Stimulated activated CD8-positive, alpha-beta memory T cell treated with anti-CD3 and anti-CD28 coated beads, Interleukin-2, amount 100 ng/mL, for 48 hours (primary cell): ENCODE measurements around the gene ACER1.
A peak's percentile ranks its signal among the peaks of the same experiment; 100 is the strongest.
"Not testable (repeated sequence)": the region's sequence is repeated elsewhere in the genome, so short reads cannot be mapped to it uniquely, and the experiment has no call there.

ENCODE experiments used
- DNase-seq, 2 donors: peaks; one replicate each; pipeline ENCODE4 v3.0.0-alpha.2; 2020; ENCODE audit warnings: low read depth in 2 of 2

The ACER1 gene

GRCh38 chr19:6357174-6357573 is 23.8 kb upstream of the ACER1 start:
- DNase-seq, result no peak

DNA sequence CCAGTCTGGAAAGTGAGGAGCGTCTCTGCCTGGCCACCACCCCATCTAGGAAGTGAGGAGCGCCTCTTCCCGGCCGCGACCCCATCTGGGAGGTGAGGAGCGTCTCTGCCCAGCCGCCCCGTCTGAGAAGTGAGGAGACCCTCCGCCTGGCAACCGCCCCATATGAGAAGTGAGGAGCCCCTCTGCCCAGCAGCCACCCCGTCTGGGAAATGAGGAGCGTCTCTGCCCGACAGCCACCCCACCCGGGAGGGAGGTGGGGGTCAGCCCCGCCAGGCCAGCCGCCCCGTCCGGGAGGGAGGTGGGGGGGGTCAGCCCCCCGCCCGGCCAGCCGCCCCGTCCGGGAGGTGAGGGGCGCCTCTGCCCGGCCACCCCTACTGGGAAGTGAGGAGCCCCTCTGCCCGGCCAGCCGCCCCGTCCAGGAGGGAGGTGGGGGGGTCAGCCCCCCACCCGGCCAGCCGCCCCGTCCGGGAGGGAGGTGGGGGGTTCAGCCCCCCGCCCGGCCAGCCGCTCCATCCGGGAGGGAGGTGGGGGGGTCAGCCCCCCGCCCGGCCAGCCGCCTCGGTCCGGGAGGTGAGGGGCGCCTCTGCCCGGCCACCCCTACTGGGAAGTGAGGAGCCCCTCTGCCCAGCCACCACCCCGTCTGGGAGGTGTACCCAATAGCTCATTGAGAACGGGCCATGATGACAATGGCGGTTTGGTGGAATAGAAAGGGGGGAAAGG is 22.1 kb upstream of the ACER1 start:
- not testable (repeated sequence) for DNase-seq

DNA sequence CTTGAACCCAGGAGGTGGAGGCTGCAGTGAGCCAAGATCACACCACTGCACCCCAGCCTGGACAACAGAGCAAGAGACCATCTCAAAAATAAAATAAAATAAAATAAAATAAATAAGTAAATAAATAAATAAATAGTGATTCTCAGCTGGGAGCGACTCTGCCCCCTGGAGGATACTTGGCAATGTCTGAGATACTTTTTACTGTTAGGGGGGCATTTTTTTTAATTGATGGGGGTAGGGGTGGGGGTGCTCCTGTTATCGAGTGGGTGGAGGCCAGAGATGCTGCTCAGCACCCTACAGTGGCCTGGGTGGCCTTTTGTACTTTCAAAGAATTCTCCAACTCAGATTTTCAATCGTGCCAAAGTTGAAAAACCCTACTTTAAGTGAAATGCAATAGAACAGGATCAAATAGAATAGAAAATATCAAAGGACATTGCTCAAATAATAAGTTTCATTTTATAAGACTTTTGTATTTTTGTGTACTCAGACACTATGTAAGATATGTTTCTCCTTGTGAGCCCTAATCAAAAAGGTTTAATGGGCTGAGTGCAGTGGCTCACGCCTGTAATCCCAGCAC is 20.8 kb upstream of the ACER1 start:
- DNase-seq, result no peak

- DNase-seq, result no peak
Observed at GRCh38 chr19:6352381-6353165, 19.2 kb upstream of the ACER1 start.

- no peak for DNase-seq
Observed at GRCh38 chr19:6350688-6351087, 17.3 kb upstream of the ACER1 start.

DNA sequence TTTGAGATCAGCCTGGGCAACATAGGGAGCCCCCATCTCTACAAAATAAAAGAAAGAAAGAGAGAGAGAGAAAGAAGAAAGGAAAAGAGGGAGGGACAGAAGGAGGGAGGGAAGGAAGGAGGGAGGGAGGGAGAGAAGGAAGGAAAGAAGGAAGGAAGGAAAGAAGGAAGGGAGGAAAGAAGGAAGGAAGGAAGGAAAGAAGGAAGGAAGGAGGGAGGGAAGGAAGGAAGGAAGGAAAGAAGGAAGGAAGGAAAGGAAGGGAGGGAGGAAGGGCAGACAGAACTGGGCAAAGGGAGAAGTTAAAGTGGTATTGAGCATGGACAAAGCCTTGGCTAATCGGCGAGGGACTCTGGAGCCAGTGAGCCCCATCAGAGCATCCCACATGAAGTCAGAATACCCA is 15.9 kb upstream of the ACER1 start:
- DNase-seq, result not testable (repeated sequence)

DNA sequence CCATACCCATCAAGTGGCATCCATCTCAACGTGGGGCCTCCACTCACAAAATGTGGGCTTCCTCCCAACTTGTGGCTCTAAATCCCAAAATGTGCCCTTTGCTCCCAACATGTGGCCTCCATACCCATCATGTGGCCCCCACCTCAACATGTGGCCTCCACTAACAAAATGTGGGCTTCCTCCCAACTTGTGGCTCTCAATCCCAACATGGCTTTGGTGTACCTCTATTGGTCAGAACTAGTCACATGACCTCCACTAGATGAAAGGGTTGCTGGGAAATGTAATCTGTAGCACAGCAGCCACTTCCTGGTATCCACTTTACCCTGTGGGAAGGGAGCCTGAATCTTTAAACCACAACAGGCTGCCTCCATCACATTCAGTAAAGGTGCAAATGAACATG is 10.1 kb upstream of the ACER1 start:
- DNase-seq, result no peak

GRCh38 chr19:6340493-6341201 is 7.2 kb upstream of the ACER1 start:
- no peak for DNase-seq

- DNase-seq, result no peak
Observed at GRCh38 chr19:6334490-6335285, 1.3 kb upstream of the ACER1 start.

DNA sequence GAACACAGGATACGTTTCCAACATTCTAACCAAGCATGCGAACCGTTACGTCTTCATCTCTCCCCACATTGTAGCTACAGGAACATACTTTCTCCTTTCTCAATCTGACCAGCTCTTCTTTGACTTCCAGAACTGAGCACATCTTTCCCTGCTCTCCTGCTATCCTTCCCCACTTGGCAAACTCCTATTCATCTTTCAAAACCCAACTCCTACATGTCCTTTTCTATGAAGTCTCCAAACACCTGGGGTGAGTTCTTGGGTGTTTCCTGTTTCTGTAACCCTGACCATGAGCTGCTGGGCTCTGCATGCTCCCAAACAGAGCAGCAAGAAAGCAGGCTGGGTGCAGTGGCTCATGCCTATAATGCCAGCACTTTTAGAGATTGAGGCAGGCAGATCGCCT is 6.6 kb downstream of the ACER1 start:
- DNase-seq, result no peak

GRCh38 chr19:6325614-6326013 is 7.8 kb downstream of the ACER1 start:
- DNase-seq, result no peak

GRCh38 chr19:6324757-6325156 is 8.7 kb downstream of the ACER1 start:
- no peak for DNase-seq

- DNase-seq, result no peak
Observed at GRCh38 chr19:6322284-6322683, 11.1 kb downstream of the ACER1 start.

- no peak for DNase-seq
Observed at GRCh38 chr19:6319376-6319775, 14.0 kb downstream of the ACER1 start.

GRCh38 chr19:6318772-6319171 is 14.6 kb downstream of the ACER1 start:
- DNase-seq, result peak in 1 of 2 donors; percentile 12

DNA sequence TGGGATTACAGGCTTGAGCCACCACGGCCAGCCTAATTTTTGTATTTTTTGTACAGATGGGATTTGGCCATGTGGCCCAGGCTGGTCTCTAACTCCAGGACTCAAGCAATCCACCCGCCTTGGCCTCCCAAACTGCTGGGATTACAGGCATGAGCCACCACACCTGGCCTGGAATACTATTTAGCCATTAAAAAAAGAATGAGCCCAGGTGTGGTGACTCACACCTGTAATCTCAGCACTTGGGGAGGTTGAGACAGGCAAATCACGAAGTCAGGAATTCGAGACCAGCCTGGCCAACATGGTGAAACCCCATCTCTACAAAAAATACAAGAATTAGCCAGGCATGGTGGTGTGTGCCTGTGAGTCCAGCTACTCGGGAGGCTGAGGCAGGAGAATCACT is 17.8 kb downstream of the ACER1 start:
- DNase-seq, result not testable (repeated sequence)

DNA sequence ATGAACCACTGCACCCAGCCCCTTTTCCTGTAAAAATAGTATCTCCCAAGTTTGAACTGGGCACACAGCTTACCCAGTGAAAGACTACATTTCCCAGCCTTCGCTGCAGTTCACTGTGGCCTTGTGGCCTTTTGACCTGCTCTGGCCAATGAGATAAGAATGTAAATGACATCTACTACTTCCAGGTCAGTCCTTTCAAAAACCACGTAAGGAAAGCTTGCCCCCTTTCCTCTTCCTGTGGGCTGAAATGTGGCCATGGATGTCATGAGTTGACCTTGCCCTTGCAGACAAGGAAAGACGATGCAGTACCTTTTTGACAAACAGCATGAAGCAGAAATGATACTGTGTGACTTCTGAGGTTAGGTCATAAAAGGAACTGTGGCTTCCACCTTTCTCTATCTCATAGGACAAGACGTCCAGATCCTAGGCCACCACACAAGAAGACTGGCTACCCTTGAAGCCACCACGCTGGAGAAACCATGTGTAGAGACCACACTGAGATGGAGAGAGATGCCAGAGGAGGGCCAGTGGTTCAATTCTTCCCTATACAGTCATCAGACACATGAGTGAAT is 19.9 kb downstream of the ACER1 start:
- DNase-seq, result no peak

- DNase-seq, result no peak
Observed at GRCh38 chr19:6312018-6312417, 21.4 kb downstream of the ACER1 start.

GRCh38 chr19:6298413-6298812 is 35.0 kb downstream of the ACER1 start:
- no peak for DNase-seq

GRCh38 chr19:6297202-6297601 is 36.2 kb downstream of the ACER1 start:
- DNase-seq, result no peak

- no peak for DNase-seq
Observed at GRCh38 chr19:6292006-6292405, 41.4 kb downstream of the ACER1 start.
